HS-27A (cell line): ENCODE results near the gene SYCE3.
"Not testable (repeated sequence)": the region's sequence is repeated elsewhere in the genome, so short reads cannot be mapped to it uniquely, and the experiment has no call there.

Source experiments
- DNase-seq: peaks from one replicate; pipeline ENCODE4 v3.0.0-alpha.2; 2012; ENCODE audit warnings: low read depth, missing footprints

Gene SYCE3

DNA sequence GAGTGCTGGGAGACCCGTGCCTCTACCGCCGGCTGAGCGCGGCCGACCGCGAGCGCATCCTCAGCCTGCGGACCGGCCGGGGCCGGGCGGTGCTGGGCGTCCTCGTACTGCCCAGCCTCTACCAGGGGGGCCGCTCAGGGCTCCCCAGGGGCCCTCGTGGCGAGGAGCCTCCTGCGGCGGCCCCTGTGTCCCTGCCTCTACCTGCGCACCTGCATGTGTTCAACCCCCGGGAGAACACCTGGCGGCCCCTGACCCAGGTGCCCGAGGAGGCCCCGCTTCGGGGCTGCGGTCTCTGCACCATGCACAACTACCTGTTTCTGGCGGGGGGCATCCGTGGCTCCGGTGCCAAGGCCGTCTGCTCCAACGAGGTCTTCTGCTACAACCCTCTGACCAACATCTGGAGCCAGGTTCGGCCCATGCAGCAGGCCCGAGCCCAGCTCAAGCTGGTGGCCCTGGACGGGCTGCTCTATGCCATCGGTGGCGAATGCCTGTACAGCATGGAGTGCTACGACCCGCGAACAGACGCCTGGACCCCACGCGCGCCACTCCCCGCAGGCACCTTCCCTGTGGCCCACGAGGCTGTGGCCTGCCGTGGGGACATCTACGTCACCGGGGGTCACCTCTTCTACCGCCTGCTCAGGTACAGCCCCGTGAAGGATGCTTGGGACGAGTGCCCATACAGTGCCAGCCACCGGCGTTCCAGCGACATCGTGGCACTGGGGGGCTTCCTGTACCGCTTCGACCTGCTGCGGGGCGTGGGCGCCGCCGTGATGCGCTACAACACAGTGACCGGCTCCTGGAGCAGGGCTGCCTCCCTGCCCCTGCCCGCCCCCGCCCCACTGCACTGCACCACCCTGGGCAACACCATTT lies 13.6 kb downstream of the SYCE3 start:
- DNase-seq, result no peak

GRCh38 chr22:50548040-50548920 lies 14.4 kb downstream of the SYCE3 start:
- no peak for DNase-seq

GRCh38 chr22:50547263-50547985 lies 15.3 kb downstream of the SYCE3 start:
- DNase-seq, result no peak

GRCh38 chr22:50546326-50547262 lies 16.1 kb downstream of the SYCE3 start:
- no peak for DNase-seq

DNA sequence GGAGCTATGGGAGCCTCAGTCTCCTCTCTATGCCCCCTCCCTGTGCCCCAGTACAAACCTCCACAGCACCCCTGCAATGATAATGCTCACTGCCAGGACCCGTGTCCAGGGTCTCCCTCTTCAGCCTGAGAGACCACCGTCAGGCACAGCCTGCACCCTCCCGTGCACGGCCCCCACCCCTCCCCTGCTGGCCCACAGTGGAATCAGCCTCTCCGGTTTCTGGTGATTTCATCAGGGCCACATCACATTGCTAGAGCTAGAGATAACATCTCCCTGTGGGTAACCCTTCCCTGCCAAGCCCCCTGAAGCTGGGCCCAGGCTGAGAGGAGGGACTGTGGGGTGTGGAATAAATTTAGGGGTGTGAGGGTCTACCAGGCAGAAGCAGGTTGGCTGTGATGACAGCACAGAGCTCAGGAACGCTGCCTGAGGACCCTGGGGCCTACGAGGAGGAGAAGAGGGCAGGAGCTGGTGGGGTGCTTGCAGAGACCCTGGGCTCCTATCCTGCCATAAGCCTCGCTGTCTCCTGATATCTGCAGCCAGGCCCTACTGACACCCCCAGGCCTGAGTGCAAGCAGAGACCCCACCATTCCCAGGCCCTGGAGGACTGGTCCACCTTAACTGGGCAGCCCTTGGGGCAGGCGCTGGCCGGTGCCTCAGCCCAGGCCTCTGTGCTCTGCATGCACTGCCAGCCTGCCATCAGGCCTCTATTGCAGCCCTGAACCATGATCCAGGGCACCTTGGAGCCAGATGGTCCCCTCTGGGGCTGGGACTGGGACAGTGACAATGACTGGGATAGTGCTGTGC lies 17.0 kb downstream of the SYCE3 start, which contains the start of gene KLHDC7B:
Gene KLHDC7B (plus strand): TSS at position 378 of the 804 bp plus-strand sequence. CDS start 345 bp downstream, at position 723.
- no peak for DNase-seq

GRCh38 chr22:50544746-50545253 lies 17.9 kb downstream of the SYCE3 start:
- DNase-seq, result no peak

DNA sequence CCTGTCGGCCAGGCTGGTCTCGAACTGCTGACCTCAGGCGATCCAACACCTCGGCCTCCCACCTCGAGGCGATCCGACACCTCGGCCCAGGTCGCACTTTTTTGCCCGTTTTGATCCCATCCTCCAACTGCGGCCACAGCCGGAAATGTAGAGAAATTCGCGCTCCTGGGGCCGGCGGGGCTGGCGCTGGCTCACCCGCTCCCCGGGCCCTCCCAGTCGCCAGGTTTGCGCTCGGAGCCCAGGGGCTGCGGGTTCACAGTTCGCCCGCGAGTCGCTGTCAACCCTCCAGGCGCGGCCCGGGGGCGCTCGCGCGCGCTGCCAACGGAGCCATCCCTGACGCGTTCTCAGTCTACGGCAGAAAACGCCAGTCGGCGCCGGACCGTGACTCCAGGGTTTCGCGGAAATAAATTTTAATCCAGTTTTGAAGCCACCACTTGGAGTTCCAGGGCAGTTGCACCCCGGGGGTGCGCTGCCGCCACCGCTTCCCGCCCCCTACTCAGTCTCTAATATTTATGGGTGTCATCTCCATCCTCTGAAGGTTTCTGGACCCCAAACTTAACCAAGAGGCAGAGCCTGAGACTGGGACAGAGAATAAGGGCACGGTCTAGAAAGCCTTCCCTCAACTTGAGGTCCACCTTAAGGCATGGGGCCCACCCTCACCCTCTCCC lies 18.5 kb downstream of the SYCE3 start:
- no peak for DNase-seq

DNA sequence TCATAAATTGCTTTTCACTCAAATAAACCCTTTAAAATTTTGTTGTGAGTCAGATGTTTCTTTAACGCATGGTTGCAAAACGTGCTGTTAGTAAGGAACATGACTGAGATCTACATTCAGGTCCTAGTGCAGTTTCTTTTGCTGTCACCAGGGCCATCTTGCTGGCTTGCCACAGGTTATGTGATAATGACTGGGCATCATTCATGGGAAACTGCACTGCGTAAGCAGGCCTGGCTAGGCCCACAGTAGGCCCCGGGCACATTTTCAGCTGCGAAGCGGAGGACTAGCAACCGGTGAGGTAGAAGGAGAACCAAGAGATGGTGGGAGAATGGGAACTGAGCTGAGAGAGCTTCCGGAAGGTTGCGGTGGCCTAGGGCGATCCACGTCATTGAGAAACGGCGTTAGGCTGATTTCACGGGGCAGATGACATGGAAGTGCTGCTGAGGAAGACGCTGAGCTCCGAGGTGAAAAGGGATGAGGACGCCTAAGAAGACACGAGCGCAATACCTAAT lies 20.2 kb downstream of the SYCE3 start:
- DNase-seq, result no peak

DNA sequence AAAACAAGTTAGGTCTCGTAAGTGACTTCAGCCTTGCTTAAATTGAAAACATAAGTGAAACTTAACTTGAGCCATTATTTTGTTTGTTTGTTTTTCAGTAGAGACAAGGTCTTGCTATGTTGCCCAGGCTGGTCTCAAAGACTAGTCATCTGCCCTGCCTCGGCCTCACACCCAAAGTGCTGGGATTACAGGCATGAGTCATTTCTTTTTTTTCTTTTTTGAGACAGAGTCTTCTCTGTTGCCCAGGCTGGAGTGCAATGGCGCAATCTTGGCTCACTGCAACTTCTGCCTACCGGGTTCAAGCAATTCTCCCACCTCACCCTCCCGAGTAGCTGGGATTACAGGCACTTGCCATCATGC lies 21.1 kb downstream of the SYCE3 start:
- not testable (repeated sequence) for DNase-seq

GRCh38 chr22:50540381-50540780 lies 22.3 kb downstream of the SYCE3 start:
- no peak for DNase-seq

- no peak for DNase-seq
These were observed 25.0 kb downstream of the SYCE3 start for GRCh38 chr22:50537765-50538164.

DNA sequence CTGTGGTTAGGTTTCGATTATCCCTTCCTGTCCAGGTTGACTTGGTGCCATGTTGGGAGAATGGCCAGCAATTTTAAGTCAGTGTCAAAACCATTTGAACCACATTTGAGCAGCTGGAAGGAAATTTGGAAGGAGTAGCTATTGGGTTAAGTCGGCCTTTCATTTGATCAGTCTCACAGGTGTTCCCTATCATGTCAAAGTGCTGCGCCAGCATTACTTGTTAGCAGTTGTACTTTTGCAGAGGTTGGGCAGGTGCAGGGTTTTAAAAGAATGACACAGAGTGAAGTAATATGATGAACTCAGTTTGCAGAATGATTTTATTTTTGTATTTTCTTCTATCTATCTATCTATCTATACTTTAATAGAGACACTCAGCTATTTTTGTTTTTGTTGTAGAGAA lies 26.5 kb downstream of the SYCE3 start:
- DNase-seq, result no peak

DNA sequence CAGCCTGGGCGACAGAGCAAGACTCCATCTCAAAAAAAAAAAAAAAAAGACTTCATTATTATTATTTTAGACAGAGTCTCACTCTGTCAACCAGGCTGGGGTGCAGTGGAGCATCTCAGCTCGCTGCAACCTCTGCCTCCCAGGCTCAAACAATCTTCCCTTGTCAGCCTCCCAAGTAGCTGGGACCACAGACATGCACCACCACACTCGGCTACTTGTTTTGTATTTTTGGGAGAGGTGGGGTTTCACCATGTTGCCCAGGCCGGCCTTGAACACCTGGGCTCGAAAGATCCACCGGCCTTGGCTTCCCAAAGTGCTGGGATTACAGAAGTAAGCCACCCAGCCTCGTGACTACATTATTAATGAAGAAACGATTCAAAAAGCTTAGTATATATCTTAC lies 27.6 kb downstream of the SYCE3 start:
- no peak for DNase-seq

DNA sequence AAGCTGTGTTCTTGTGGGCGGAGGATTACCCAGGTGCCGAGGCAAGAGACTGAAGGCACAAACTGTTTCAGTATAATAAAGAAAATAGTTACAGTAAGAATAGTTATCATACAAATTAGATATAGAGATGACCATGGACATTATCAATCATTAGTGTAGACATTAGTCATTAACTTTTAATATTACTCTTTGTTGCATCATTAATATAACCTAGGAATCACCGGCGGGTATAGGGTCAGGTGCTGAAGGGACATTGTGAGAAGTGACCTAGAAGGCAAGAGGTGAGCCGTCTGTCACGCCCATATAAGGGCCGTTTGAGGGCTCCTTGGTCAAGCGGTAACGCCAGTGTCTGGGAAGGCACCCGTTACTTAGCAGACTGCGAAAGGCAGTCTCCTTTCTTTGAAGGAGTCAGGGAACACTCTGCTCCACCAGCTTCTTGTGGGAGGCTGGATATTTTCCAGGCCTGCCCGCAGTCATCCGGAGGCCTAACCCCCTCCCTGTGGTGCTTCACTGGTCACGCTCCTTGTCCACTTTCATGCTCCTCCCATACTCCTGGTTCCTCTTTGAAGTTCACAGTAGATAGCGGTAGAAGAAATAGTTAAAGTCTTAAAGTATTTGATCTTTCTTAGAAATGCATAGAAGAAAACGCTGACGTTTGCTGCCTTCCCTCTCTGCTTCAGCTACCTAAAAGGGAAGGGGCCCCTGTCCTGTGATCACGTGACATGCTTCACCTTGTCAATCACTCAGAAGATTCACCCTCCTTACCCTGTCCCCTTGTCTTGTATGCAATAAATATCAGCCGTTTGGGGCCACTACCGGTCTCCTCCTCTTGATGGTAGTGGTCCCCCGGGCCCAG lies 28.6 kb downstream of the SYCE3 start:
- DNase-seq, result not testable (repeated sequence)

- DNase-seq, result no peak
These were observed 29.6 kb downstream of the SYCE3 start for GRCh38 chr22:50532824-50533796.

- no peak for DNase-seq
These were observed 30.6 kb downstream of the SYCE3 start for GRCh38 chr22:50531962-50532674.
